Lung (tissue), 12 donors: ENCODE data around the gene QRFP. TPM values are rescaled to one million over a fixed set of nuclear protein-coding genes. Genes with fewer than 3 reads are reported as not detected.

ENCODE experiments used
- ATAC-seq: fragments of 200-7000 bp; cut with Tn5 transposase; one replicate; pipeline ENCODE4 v1.9.1; 2020; ENCODE audit warnings: moderate number of reproducible peaks; ENCODE audit not compliant: insufficient read depth, low FRiP score
- DNase-seq, 3 donors: peaks; one replicate each; pipeline ENCODE4 v3.0.0-alpha.2; 2013 to 2017
- H3K27ac ChIP-seq, 2 donors: one replicate each; pipeline ENCODE4 v1.5.1; 2013; ENCODE audit warnings: mild to moderate bottlenecking in 2 of 2, moderate library complexity in 2 of 2, control low read depth in 1 of 2, inconsistent platforms in 1 of 2, low read depth in 1 of 2, low read length in 1 of 2
- H3K27me3 ChIP-seq, 3 donors: one replicate each; pipeline ENCODE4 v1.5.1; 2013; ENCODE audit warnings: low read length in 2 of 3; ENCODE audit not compliant: control insufficient read depth in 3 of 3, insufficient read depth in 3 of 3
- H3K36me3 ChIP-seq, 4 donors: one replicate each; pipeline ENCODE4 v1.5.1; 2013; ENCODE audit warnings: low read length in 4 of 4, mild to moderate bottlenecking in 1 of 4, moderate library complexity in 1 of 4; ENCODE audit not compliant: control insufficient read depth in 4 of 4, insufficient read depth in 4 of 4
- H3K4me1 ChIP-seq, 5 donors: one replicate each; pipeline ENCODE4 v1.5.1; 2013; ENCODE audit warnings: low read length in 5 of 5, mild to moderate bottlenecking in 2 of 5, moderate library complexity in 1 of 5; ENCODE audit not compliant: control insufficient read depth in 5 of 5, insufficient read depth in 5 of 5
- H3K4me3 ChIP-seq: one replicate; pipeline ENCODE4 v1.5.1; 2013; ENCODE audit warnings: mild to moderate bottlenecking, control low read depth, moderate library complexity
- H3K9ac ChIP-seq, 2 donors: one replicate each; pipeline ENCODE4 v1.5.1; 2013; ENCODE audit warnings: low read length in 2 of 2, control low read depth in 1 of 2; ENCODE audit not compliant: insufficient read depth in 1 of 2
- H3K9me3 ChIP-seq, 4 donors: one replicate each; pipeline ENCODE4 v1.5.1; 2013; ENCODE audit warnings: low read length in 3 of 4, mild to moderate bottlenecking in 1 of 4, moderate library complexity in 1 of 4; ENCODE audit not compliant: control insufficient read depth in 4 of 4, insufficient read depth in 3 of 4
- CTCF ChIP-seq: IDR thresholded peaks from 2 replicates; pipeline ENCODE4 v1.5.1; 2012; ENCODE audit warnings: mild to moderate bottlenecking; ENCODE audit errors: control extremely low read depth, extremely low read depth
- WGBS, 2 donors: extraction: QIAGEN DNeasy Blood & Tissue Kit; methylation state at CpG; one replicate each; pipeline ENCODE4 v1.1.7; 2013; 5-methylcytosine and 5-hydroxymethylcytosine counted together
- polyA plus RNA-seq, 2 donors: library from polyadenylated mRNA; stranded (reverse); fragments of 200-250 nt; gene quantifications; one replicate each; pipeline ENCODE4 v1.2.1, GENCODE V29; 2013
- total RNA-seq, 2 donors: library from RNA; depleted of rRNA in 1 of 2; stranded (reverse); fragments of >200 nt in 1 of 2; gene quantifications; one replicate each; pipeline ENCODE4 v1.2.1, GENCODE V29; 2014 to 2021
- donor health status: control.
- donor health status: control.
- donor health status: Bipolar disorder and iron deficiency.
- donor health status: healthy.
- donor health status: DM: yes; HTN: yes; CAD: no.

The QRFP gene
- total and polyA plus RNA-seq, 4 donors, result 0.13 to 0.16 TPM; not detected in 2

GRCh38 chr9:130890124-130890523 lies 6.5 kb downstream of the QRFP start:
- no peak overlapping the region for H3K4me3 ChIP-seq
- no peak for DNase-seq
- peaks cover 5 to 47% (median 19%) of the 10 kb centered on the region in 4 donors for H3K36me3 ChIP-seq

GRCh38 chr9:130888146-130888885 lies 8.3 kb downstream of the QRFP start:
- H3K4me3 ChIP-seq, result no peak overlapping the region

More at GRCh38 chr9:130890124-130890523, 6.5 kb downstream of the QRFP start:
- no peak for TF ChIP-seq CTCF
- peaks cover 0 to 17% (median 0%) of the 10 kb centered on the region in 5 donors for H3K4me1 ChIP-seq
- ATAC-seq, result no peak
- H3K27ac ChIP-seq, result no peak overlapping the region
- no peaks in the 10 kb centered on the region for H3K9me3 ChIP-seq
- H3K27me3 ChIP-seq, result no peaks in the 10 kb centered on the region
- no peak overlapping the region for H3K9ac ChIP-seq
- 91 to 94% methylated on average over 9 of the region's 9 CpGs for WGBS, 2 donors

GRCh38 chr9:130887494-130888144 lies 9.0 kb downstream of the QRFP start:
- WGBS, 2 donors, result 87 to 93% methylated on average over 25 of the region's 25 CpGs
- no peak for ATAC-seq
- TF ChIP-seq CTCF, result no peak
- H3K9me3 ChIP-seq, result no peaks in the 10 kb centered on the region
- no peak overlapping the region for H3K27ac ChIP-seq
- peak in 2 of 3 donors; percentile 57 to 69 for DNase-seq
- peaks cover 8 to 63% (median 19%) of the 10 kb centered on the region in 4 donors for H3K36me3 ChIP-seq
- no peak overlapping the region for H3K9ac ChIP-seq
- peaks cover 0 to 9% (median 0%) of the 10 kb centered on the region in 5 donors for H3K4me1 ChIP-seq
- no peaks in the 10 kb centered on the region for H3K27me3 ChIP-seq
- no peak overlapping the region for H3K4me3 ChIP-seq

More at GRCh38 chr9:130888146-130888885, 8.3 kb downstream of the QRFP start:
- H3K4me1 ChIP-seq, result peaks cover 0 to 14% (median 0%) of the 10 kb centered on the region in 5 donors
- no peak for ATAC-seq
- H3K27me3 ChIP-seq, result no peaks in the 10 kb centered on the region
- H3K9ac ChIP-seq, result no peak overlapping the region
- 93 to 94% methylated on average over 22 of the region's 22 CpGs for WGBS, 2 donors
- no peak overlapping the region for H3K27ac ChIP-seq
- no peaks in the 10 kb centered on the region for H3K9me3 ChIP-seq
- TF ChIP-seq CTCF, result no peak
- no peak for DNase-seq
- peaks cover 8 to 59% (median 19%) of the 10 kb centered on the region in 4 donors for H3K36me3 ChIP-seq
